ENCODE data around the gene DIAPH3. TPM values are rescaled to one million over a fixed set of nuclear protein-coding genes. Genes with fewer than 3 reads are reported as not detected.

Gene DIAPH3
- total RNA-seq, 2 donors from 2014 or later, result 0.35 to 1.1 TPM

DNA sequence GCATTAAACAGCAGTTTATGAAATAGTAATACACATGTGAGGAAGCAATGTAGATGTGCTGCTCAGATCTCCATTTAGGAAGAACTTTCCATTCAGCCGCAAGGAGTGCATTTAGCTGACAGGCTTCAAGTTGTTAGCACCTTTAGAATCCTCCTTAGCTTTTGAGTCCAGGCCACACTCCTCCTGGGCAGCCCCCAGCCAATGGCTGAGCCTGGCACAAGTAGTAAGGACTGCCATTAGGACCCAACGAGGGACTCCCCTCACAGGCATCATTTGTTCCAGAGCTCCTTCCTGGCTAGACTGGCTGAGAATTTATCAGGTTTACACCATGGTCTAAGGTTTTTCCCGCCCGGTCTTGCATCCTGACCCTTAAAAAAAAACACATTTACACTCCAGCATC is 201.4 kb downstream of the DIAPH3 start:
- no peak overlapping the region for H3K4me3 ChIP-seq
- DNase-seq (ENCODE audit: low spot score), result no peak
- TF ChIP-seq, protein P1, sequence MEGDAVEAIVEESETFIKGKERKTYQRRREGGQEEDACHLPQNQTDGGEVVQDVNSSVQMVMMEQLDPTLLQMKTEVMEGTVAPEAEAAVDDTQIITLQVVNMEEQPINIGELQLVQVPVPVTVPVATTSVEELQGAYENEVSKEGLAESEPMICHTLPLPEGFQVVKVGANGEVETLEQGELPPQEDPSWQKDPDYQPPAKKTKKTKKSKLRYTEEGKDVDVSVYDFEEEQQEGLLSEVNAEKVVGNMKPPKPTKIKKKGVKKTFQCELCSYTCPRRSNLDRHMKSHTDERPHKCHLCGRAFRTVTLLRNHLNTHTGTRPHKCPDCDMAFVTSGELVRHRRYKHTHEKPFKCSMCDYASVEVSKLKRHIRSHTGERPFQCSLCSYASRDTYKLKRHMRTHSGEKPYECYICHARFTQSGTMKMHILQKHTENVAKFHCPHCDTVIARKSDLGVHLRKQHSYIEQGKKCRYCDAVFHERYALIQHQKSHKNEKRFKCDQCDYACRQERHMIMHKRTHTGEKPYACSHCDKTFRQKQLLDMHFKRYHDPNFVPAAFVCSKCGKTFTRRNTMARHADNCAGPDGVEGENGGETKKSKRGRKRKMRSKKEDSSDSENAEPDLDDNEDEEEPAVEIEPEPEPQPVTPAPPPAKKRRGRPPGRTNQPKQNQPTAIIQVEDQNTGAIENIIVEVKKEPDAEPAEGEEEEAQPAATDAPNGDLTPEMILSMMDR (IDR thresholded peaks at IDR 0.05), result no peak
- H3K4me1 ChIP-seq, result no peaks in the 10 kb centered on the region
- no peak overlapping the region for H3K27ac ChIP-seq
- H3K27me3 ChIP-seq, result no peaks in the 10 kb centered on the region
- H3K36me3 ChIP-seq, result no peaks in the 10 kb centered on the region
- no peaks in the 10 kb centered on the region for H3K9me3 ChIP-seq

GRCh38 chr13:59960683-59961082 is 203.0 kb downstream of the DIAPH3 start:
- H3K27me3 ChIP-seq, result no peaks in the 10 kb centered on the region
- no peak overlapping the region for H3K27ac ChIP-seq
- TF ChIP-seq, protein P1 (IDR thresholded peaks at IDR 0.05), result no peak
- H3K9me3 ChIP-seq, result peaks cover 0 to 6% of the 10 kb centered on the region in 2 donors
- H3K4me1 ChIP-seq, result no peaks in the 10 kb centered on the region
- H3K36me3 ChIP-seq, result no peaks in the 10 kb centered on the region
- H3K4me3 ChIP-seq, result no peak overlapping the region
- no peak for DNase-seq (ENCODE audit: low spot score)

DNA sequence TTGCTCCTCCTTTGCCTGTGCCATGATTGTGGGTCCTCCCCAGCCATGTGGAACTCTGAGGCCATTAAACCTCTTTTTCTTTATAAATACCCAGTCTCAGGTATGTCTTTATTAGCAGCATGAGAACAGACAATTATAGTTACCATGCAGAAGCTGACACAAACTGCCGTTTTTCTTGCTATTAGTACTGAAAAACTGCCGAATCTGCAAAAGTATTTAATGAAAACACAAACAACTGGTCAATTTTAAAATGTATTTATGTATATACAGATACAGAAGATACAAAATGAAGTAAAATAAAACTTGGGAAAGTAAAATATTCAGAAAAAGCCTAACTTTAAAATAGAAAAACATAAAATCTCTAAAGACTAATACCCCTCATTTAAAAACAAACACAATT is 206.3 kb downstream of the DIAPH3 start:
- TF ChIP-seq, protein P1 (IDR thresholded peaks at IDR 0.05), result no peak

GRCh38 chr13:59954601-59955000 is 209.1 kb downstream of the DIAPH3 start:
- H3K4me3 ChIP-seq, result no peak overlapping the region
- no peak overlapping the region for H3K27ac ChIP-seq
- H3K36me3 ChIP-seq, result no peaks in the 10 kb centered on the region
- DNase-seq (ENCODE audit: low spot score), result no peak
- H3K27me3 ChIP-seq, result no peaks in the 10 kb centered on the region
- peaks cover 0 to 6% of the 10 kb centered on the region in 2 donors for H3K9me3 ChIP-seq
- TF ChIP-seq, protein P1 (IDR thresholded peaks at IDR 0.05), result no peak
- H3K4me1 ChIP-seq, result no peaks in the 10 kb centered on the region

More for the DNA sequence above, 206.3 kb downstream of the DIAPH3 start:
- H3K4me3 ChIP-seq, result no peak overlapping the region
- DNase-seq (ENCODE audit: low spot score), result no peak
- H3K27me3 ChIP-seq, result no peaks in the 10 kb centered on the region
- H3K4me1 ChIP-seq, result no peaks in the 10 kb centered on the region
- no peaks in the 10 kb centered on the region for H3K36me3 ChIP-seq
- peaks cover 0 to 6% of the 10 kb centered on the region in 2 donors for H3K9me3 ChIP-seq
- H3K27ac ChIP-seq, result no peak overlapping the region

DNA sequence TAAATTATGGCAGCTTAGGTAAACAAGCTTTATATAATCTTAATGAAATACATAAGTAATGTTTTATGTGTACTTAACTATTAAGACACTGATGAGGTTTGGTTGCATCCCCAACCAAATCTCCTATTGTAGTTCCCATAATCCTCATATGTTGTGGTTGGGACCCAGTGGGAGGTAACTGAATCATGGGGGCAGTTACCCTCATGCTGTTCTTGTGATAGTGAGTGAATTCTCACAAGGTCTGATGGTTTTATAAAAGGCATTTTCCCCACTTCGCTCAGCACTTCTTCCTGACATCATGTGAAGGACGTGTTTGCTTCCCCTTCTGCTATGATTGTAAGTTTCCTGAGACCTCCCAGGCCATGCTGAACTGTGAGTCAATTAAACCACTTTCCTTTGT is 212.7 kb downstream of the DIAPH3 start:
- H3K27me3 ChIP-seq, result no peaks in the 10 kb centered on the region
- peaks cover 0 to 2% of the 10 kb centered on the region in 2 donors for H3K9me3 ChIP-seq
- TF ChIP-seq, protein P1 (IDR thresholded peaks at IDR 0.05), result no peak
- no peaks in the 10 kb centered on the region for H3K4me1 ChIP-seq
- H3K4me3 ChIP-seq, result no peak overlapping the region
- H3K36me3 ChIP-seq, result no peaks in the 10 kb centered on the region
- DNase-seq (ENCODE audit: low spot score), result no peak
- H3K27ac ChIP-seq, result no peak overlapping the region

DNA sequence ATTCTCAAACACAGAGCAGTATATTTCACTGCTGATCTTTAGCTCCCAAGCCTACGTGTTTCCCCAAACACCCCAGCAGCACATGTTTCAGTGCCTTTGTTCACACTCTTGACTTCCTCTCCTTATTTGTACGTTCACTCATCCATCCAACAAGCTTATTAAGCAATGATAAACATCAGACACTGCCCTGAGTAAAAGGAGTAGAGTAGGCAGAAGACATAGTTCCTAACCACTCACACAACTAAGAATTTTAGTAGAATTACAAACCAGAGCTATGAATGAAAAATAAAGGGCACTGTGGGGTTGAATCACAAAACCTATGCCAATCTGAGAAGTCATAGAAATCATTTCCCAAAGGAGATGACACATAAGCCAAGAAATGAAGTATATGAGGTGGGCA is 213.5 kb downstream of the DIAPH3 start:
- Histone ChIP-seq H3K4me1 (no peaks in the 10 kb centered on the region), H3K27ac (no peak overlapping the region), H3K4me3 (no peak overlapping the region), H3K27me3 (no peaks in the 10 kb centered on the region), H3K36me3 (no peaks in the 10 kb centered on the region), H3K9me3 (no peaks in the 10 kb centered on the region)
- TF ChIP-seq, protein P1 (IDR thresholded peaks at IDR 0.05), result no peak
- DNase-seq (ENCODE audit: low spot score), result no peak

Data from right atrium auricular region (tissue), 2 donors.